Measurements from ENCODE around the gene SLC45A1.

- TF ChIP-seq POLR2AphosphoS5 (IDR thresholded peaks at IDR 0.05; ENCODE audit: borderline replicate concordance, low read depth, low read length) (no peak), EZH2 (IDR thresholded peaks at IDR 0.05) (no peak), FOXP2 (optimal IDR thresholded peaks at IDR 0.05; ENCODE audit: control extremely low read depth, extremely low read length, insufficient read depth) (no peak)
Measured at GRCh38 chr1:8293641-8294169, 24.2 kb upstream of the SLC45A1 start.

Measured in SK-N-MC (cell line).